DOHH2 (cell line): Measurements from ENCODE around the gene CPNE2.

ENCODE experiments used
- CTCF ChIP-seq: fragments of 200-600 bp; sonication (generic); IDR thresholded peaks from one replicate; pipeline ENCODE4 v1.5.1; 2014; ENCODE audit warnings: antibody characterized with exemption, mild to moderate bottlenecking, low read depth, low read length; ENCODE audit not compliant: poor library complexity, severe bottlenecking
- EZH2phosphoT487 ChIP-seq: fragments of 200-600 bp; sonication (generic); IDR thresholded peaks from 2 replicates; pipeline ENCODE4 v1.6.1; 2017; ENCODE audit warnings: borderline replicate concordance, mild to moderate bottlenecking, antibody characterized with exemption, low read length, moderate library complexity, mixed read lengths

GRCh38 chr16:57104706-57105105 is 12.3 kb downstream of the CPNE2 start:
- TF ChIP-seq CTCF (no peak), EZH2phosphoT487 (no peak)
